IPS-18a (cell line): ENCODE results near the gene TRMU.
"Not testable (repeated sequence)": the region's sequence is repeated elsewhere in the genome, so short reads cannot be mapped to it uniquely, and the experiment has no call there.

Source experiments
- H3K27ac ChIP-seq: one replicate; pipeline ENCODE4 v1.5.1; 2013; ENCODE audit warnings: low read length
- H3K27me3 ChIP-seq: one replicate; pipeline ENCODE4 v1.6.1; 2013; ENCODE audit warnings: mild to moderate bottlenecking, low read length; ENCODE audit not compliant: control insufficient read depth, insufficient read depth
- H3K36me3 ChIP-seq: one replicate; pipeline ENCODE4 v1.6.1; 2013; ENCODE audit warnings: low read depth, low read length; ENCODE audit not compliant: control insufficient read depth
- H3K4me1 ChIP-seq: one replicate; pipeline ENCODE4 v1.6.1; 2013; ENCODE audit warnings: low read depth, low read length; ENCODE audit not compliant: control insufficient read depth
- H3K4me3 ChIP-seq: one replicate; pipeline ENCODE4 v1.5.1; 2013; ENCODE audit warnings: low read length
- H3K9ac ChIP-seq: one replicate; pipeline ENCODE4 v1.6.1; 2013; ENCODE audit warnings: mild to moderate bottlenecking, low read length, moderate library complexity
- H3K9me3 ChIP-seq: one replicate; pipeline ENCODE4 v1.6.1; 2013; ENCODE audit warnings: low read depth, low read length; ENCODE audit not compliant: control insufficient read depth

The TRMU gene

GRCh38 chr22:46401370-46401769 is 65.9 kb downstream of the TRMU start:
- H3K36me3 ChIP-seq = no peaks in the 10 kb centered on the region
- no peak overlapping the region for H3K9ac ChIP-seq
- no peak overlapping the region for H3K4me3 ChIP-seq
- no peaks in the 10 kb centered on the region for H3K4me1 ChIP-seq
- no peak overlapping the region for H3K27ac ChIP-seq
- no peaks in the 10 kb centered on the region for H3K27me3 ChIP-seq
- H3K9me3 ChIP-seq = no peaks in the 10 kb centered on the region

- Histone ChIP-seq H3K27me3 (no peaks in the 10 kb centered on the region), H3K36me3 (no peaks in the 10 kb centered on the region), H3K4me3 (no peak overlapping the region), H3K9me3 (no peaks in the 10 kb centered on the region), H3K4me1 (no peaks in the 10 kb centered on the region), H3K9ac (no peak overlapping the region), H3K27ac (no peak overlapping the region)
Measured at GRCh38 chr22:46402505-46402904, 67.0 kb downstream of the TRMU start.

GRCh38 chr22:46403880-46404279 is 68.4 kb downstream of the TRMU start:
- H3K4me3 ChIP-seq, H3K9ac ChIP-seq, H3K4me1 ChIP-seq, H3K27me3 ChIP-seq, H3K36me3 ChIP-seq, H3K9me3 ChIP-seq, H3K27ac ChIP-seq: not testable (repeated sequence)

- no peaks in the 10 kb centered on the region for H3K4me1 ChIP-seq
- H3K4me3 ChIP-seq = no peak overlapping the region
- H3K9ac ChIP-seq = no peak overlapping the region
- H3K27ac ChIP-seq = no peak overlapping the region
- H3K9me3 ChIP-seq = no peaks in the 10 kb centered on the region
- H3K27me3 ChIP-seq = no peaks in the 10 kb centered on the region
- no peaks in the 10 kb centered on the region for H3K36me3 ChIP-seq
Measured at GRCh38 chr22:46405901-46406300, 70.4 kb downstream of the TRMU start.

GRCh38 chr22:46406349-46406748 is 70.8 kb downstream of the TRMU start:
- no peaks in the 10 kb centered on the region for H3K4me1 ChIP-seq
- no peak overlapping the region for H3K4me3 ChIP-seq
- no peaks in the 10 kb centered on the region for H3K9me3 ChIP-seq
- no peak overlapping the region for H3K9ac ChIP-seq
- no peak overlapping the region for H3K27ac ChIP-seq
- H3K36me3 ChIP-seq = no peaks in the 10 kb centered on the region
- H3K27me3 ChIP-seq = no peaks in the 10 kb centered on the region

- H3K4me1 ChIP-seq = no peaks in the 10 kb centered on the region
- no peaks in the 10 kb centered on the region for H3K27me3 ChIP-seq
- no peaks in the 10 kb centered on the region for H3K36me3 ChIP-seq
- no peak overlapping the region for H3K9ac ChIP-seq
- no peak overlapping the region for H3K27ac ChIP-seq
- H3K9me3 ChIP-seq = no peaks in the 10 kb centered on the region
- H3K4me3 ChIP-seq = no peak overlapping the region
Measured at GRCh38 chr22:46406791-46407190, 71.3 kb downstream of the TRMU start.
